Right lobe of liver (tissue), 4 donors: ENCODE measurements around the gene SYNE3.

ENCODE experiments used
- POLR2A ChIP-seq: fragments of 450-650 bp; IDR thresholded peaks from one replicate; pipeline ENCODE4 v1.6.1; 2017; ENCODE audit warnings: antibody characterized with exemption, mild to moderate bottlenecking
- TF ChIP-seq, protein P1 (sequence below), 4 donors: fragments of 200-600 bp in 3 of 4; fragments of 450-650 bp in 1 of 4; IDR thresholded peaks; one replicate each; pipeline versions ENCODE4 v1.5.1 to v1.8.0; 2016 to 2022; ENCODE audit warnings: antibody characterized with exemption in 4 of 4, mild to moderate bottlenecking in 2 of 4
- donor health status: DM: no; HTN: no; CAD: no.
- donor health status: DM: no; HTN: no; CAD: no.
- donor health status: DM: no; HTN: yes; CAD: no.

DNA sequence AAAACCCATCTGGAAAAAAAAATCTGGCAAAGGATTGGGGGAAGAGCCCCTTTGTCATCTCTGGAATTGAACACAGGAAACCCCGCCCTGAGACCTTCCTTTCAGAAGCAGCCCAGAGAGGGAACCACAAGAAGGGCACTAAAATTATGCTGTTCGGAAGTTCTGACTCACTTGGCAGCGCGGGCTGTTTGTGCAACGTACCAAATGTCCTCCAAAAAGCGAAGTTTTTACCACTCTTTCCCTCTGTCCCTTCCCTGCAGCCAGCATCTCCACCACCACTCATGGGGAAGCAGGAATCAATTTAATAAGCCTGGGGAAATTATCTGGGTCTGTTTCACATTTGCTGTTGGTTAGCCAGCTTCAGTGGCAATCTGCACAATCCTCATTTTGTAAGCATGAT is 3.2 kb upstream of the SYNE3 start:
- TF ChIP-seq, protein P1, sequence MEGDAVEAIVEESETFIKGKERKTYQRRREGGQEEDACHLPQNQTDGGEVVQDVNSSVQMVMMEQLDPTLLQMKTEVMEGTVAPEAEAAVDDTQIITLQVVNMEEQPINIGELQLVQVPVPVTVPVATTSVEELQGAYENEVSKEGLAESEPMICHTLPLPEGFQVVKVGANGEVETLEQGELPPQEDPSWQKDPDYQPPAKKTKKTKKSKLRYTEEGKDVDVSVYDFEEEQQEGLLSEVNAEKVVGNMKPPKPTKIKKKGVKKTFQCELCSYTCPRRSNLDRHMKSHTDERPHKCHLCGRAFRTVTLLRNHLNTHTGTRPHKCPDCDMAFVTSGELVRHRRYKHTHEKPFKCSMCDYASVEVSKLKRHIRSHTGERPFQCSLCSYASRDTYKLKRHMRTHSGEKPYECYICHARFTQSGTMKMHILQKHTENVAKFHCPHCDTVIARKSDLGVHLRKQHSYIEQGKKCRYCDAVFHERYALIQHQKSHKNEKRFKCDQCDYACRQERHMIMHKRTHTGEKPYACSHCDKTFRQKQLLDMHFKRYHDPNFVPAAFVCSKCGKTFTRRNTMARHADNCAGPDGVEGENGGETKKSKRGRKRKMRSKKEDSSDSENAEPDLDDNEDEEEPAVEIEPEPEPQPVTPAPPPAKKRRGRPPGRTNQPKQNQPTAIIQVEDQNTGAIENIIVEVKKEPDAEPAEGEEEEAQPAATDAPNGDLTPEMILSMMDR (IDR thresholded peaks at IDR 0.05), result no peak
- TF ChIP-seq POLR2A, result no peak
